ENCODE results near the gene SLC24A3. TPM values are rescaled to one million over a fixed set of nuclear protein-coding genes. Genes with fewer than 3 reads are reported as not detected.

Gene SLC24A3
- total RNA-seq, 3 donors from 2014 or later = 4.9 to 12.3 (median 5.9) TPM

DNA sequence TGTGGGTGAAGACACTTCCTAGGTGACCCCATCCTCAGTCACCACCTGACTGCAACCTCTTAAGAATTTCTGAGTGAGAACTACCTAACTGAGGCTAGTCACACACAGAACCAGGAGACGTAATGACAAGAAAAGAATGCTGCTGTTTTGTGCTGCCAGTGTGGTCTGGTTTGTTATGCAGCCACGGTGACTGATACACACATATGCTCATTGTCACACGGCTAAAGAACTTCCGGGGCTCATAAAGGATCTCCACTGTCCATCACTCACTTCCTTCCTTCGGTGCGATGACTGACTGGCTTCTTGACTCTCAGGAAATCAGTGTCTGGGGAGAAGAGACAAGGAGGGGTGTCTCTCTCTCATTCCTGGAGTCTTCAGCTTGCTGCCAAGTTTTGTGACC lies 88.0 kb downstream of the SLC24A3 start:
- DNase-seq (ENCODE audit: low spot score in 2 of 2) = no peak
- Histone ChIP-seq H3K4me1 (no peaks in the 10 kb centered on the region), H3K27me3 (no peaks in the 10 kb centered on the region), H3K4me3 (no peak overlapping the region), H3K27ac (no peak overlapping the region), H3K9me3 (no peaks in the 10 kb centered on the region), H3K36me3 (no peaks in the 10 kb centered on the region)
- TF ChIP-seq POLR2AphosphoS5 (IDR thresholded peaks at IDR 0.05) (no peak), POLR2A (IDR thresholded peaks at IDR 0.05) (no peak)
- TF ChIP-seq, protein P1, sequence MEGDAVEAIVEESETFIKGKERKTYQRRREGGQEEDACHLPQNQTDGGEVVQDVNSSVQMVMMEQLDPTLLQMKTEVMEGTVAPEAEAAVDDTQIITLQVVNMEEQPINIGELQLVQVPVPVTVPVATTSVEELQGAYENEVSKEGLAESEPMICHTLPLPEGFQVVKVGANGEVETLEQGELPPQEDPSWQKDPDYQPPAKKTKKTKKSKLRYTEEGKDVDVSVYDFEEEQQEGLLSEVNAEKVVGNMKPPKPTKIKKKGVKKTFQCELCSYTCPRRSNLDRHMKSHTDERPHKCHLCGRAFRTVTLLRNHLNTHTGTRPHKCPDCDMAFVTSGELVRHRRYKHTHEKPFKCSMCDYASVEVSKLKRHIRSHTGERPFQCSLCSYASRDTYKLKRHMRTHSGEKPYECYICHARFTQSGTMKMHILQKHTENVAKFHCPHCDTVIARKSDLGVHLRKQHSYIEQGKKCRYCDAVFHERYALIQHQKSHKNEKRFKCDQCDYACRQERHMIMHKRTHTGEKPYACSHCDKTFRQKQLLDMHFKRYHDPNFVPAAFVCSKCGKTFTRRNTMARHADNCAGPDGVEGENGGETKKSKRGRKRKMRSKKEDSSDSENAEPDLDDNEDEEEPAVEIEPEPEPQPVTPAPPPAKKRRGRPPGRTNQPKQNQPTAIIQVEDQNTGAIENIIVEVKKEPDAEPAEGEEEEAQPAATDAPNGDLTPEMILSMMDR (IDR thresholded peaks at IDR 0.05) = no peak
- intact Hi-C loops (cut with DNase I; ENCODE audit: low total_unique reads) = no loop called here

DNA sequence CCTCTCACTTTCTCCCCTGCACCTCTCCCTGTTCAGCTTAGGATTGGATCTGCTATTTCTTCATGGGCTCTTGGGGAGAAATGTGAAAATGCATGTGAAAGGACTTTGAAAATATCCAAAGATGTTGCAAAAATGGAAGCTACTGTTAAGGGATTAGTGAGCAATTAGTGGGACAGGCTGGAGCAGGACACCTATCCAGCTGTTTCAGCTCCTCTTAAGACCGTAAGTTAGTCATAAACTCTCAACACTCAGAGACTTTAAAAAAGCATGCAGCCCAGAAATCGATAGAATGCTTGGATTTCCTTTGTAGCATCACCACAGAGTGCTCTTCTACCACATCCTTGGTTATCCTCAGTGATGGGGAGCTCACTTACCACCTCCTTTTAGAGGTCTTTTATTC lies 88.7 kb downstream of the SLC24A3 start:
- H3K27me3 ChIP-seq = no peaks in the 10 kb centered on the region
- intact Hi-C loops (cut with DNase I; ENCODE audit: low total_unique reads) = no loop called here
- TF ChIP-seq, protein P1 (IDR thresholded peaks at IDR 0.05) = no peak
- no peaks in the 10 kb centered on the region for H3K9me3 ChIP-seq
- H3K4me3 ChIP-seq = no peak overlapping the region
- DNase-seq (ENCODE audit: low spot score in 2 of 2) = no peak
- H3K27ac ChIP-seq = no peak overlapping the region
- H3K36me3 ChIP-seq = no peaks in the 10 kb centered on the region
- no peaks in the 10 kb centered on the region for H3K4me1 ChIP-seq

DNA sequence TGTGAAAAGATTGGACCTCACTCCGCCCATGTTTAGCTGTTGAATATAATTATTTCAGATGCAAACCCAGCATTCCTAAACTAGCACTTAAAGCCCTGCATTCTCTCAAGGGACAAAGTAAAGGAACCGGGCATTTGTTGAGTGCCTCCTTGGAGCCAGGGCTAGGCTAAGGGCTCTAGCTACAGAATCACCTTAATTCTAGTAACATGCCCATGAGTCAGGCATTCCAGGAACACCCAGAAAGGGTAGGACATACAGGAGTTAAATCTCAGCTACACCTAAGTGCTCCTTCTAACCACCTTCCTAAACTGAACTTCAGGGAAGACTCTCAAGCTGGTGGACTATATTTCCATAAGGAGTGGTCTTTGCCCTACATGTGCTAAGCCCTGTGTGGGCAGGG lies 89.4 kb downstream of the SLC24A3 start:
- H3K36me3 ChIP-seq = no peaks in the 10 kb centered on the region
- TF ChIP-seq POLR2AphosphoS5 (IDR thresholded peaks at IDR 0.05) = no peak
- DNase-seq (ENCODE audit: low spot score in 2 of 2) = no peak
- H3K4me3 ChIP-seq = no peak overlapping the region
- no peak overlapping the region for H3K27ac ChIP-seq
- intact Hi-C loops (cut with DNase I; ENCODE audit: low total_unique reads) = no loop called here
- H3K4me1 ChIP-seq = no peaks in the 10 kb centered on the region
- H3K9me3 ChIP-seq = no peaks in the 10 kb centered on the region
- H3K27me3 ChIP-seq = no peaks in the 10 kb centered on the region

DNA sequence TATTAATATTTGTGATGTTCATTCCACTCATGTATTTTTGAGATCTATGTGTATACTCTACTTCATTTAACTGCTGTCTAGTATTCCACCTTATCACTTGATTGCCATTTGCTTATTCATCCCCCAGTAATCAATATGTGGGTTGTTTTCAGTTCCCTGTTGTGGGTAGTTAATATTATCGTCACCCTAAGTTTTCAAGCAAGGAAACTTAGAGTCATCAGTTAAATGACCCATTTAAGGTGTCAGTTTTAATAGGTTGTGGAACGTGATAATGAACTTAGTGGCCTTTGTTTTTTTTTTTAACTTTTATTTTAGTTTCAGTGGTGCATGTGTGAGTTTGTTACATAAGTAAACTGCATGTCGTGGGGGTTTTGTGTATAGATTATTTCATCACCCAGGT lies 90.3 kb downstream of the SLC24A3 start:
- no peak for DNase-seq (ENCODE audit: low spot score in 2 of 2)
- H3K36me3 ChIP-seq = no peaks in the 10 kb centered on the region
- TF ChIP-seq, protein P1 (IDR thresholded peaks at IDR 0.05) = no peak
- no peak for TF ChIP-seq POLR2AphosphoS5 (IDR thresholded peaks at IDR 0.05)
- TF ChIP-seq POLR2A (IDR thresholded peaks at IDR 0.05) = no peak
- no peak overlapping the region for H3K27ac ChIP-seq
- no peaks in the 10 kb centered on the region for H3K9me3 ChIP-seq
- H3K4me3 ChIP-seq = no peak overlapping the region
- no peaks in the 10 kb centered on the region for H3K4me1 ChIP-seq
- intact Hi-C loops (cut with DNase I; ENCODE audit: low total_unique reads) = no loop called here
- no peaks in the 10 kb centered on the region for H3K27me3 ChIP-seq

DNA sequence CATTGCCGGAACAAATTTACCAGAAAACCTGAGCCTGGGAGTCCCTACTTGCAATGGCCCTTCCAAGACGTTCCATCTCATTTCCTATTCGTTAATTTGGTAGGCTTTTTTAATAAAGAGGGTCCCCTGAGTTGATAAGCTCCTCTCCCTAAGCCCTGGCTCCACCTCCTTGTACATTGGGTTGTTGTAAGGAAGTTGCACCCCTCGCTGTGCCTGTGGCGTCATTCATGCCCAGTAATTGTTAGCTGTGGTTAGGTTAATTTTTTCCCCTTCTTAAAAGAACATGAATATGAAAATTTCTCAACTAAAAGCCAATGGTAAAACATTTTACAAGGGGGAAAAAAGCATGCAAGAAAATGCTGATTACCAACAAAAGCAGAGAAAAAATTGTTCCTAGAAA lies 91.9 kb downstream of the SLC24A3 start:
- intact Hi-C loops (cut with DNase I; ENCODE audit: low total_unique reads) = no loop called here
- TF ChIP-seq POLR2AphosphoS5 (IDR thresholded peaks at IDR 0.05) (no peak), POLR2A (IDR thresholded peaks at IDR 0.05) (no peak)
- TF ChIP-seq, protein P1 (IDR thresholded peaks at IDR 0.05) = no peak
- no peak overlapping the region for H3K27ac ChIP-seq
- H3K4me3 ChIP-seq = no peak overlapping the region
- H3K36me3 ChIP-seq = no peaks in the 10 kb centered on the region
- H3K27me3 ChIP-seq = no peaks in the 10 kb centered on the region
- DNase-seq (ENCODE audit: low spot score in 2 of 2) = no peak
- H3K9me3 ChIP-seq = no peaks in the 10 kb centered on the region
- no peaks in the 10 kb centered on the region for H3K4me1 ChIP-seq

DNA sequence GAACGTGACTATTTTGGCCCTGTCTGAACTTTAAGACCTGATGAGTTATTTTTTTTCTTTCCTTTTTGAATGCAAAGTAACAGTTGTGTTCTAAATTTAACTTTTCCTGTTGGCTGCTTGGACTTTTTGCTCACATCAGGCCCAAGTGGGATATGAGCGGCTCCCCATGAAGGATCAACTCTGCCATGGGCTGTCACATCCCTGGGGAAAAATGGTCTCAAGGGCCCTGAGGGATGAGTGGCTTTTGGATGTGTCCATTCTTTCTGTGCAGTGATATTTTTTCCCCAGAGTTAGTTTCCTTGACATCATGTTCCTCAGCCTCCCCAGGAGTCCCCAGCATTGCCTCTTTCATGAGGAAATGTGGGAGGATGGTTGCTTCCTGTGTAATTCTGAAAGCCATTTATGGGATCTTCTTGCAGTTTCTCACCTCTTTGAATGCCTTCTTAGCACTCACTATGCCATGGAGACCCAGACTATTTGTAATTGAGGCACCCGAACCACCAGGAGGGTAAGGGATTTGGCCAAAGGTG lies 92.5 kb downstream of the SLC24A3 start:
- H3K27ac ChIP-seq = no peak overlapping the region
- no peak for TF ChIP-seq POLR2A (IDR thresholded peaks at IDR 0.05)
- no peak for TF ChIP-seq POLR2AphosphoS5 (IDR thresholded peaks at IDR 0.05)
- TF ChIP-seq, protein P1 (IDR thresholded peaks at IDR 0.05) = no peak
- H3K27me3 ChIP-seq = no peaks in the 10 kb centered on the region
- H3K4me3 ChIP-seq = no peak overlapping the region
- H3K4me1 ChIP-seq = no peaks in the 10 kb centered on the region
- intact Hi-C loops (cut with DNase I; ENCODE audit: low total_unique reads) = no loop called here
- no peaks in the 10 kb centered on the region for H3K9me3 ChIP-seq
- no peak for DNase-seq (ENCODE audit: low spot score in 2 of 2)
- no peaks in the 10 kb centered on the region for H3K36me3 ChIP-seq

Data from breast epithelium (tissue), 4 donors.